ENCODE measurements around the gene GPR37. TPM values are rescaled to one million over a fixed set of nuclear protein-coding genes. Genes with fewer than 3 reads are reported as not detected.
A peak's percentile ranks its signal among the peaks of the same experiment; 100 is the strongest.

GPR37 gene
- total and polyA plus RNA-seq, 10 of the 15 experiments (the other 5 are each of a cell fraction or from before 2014, with no cell fraction given) = 0.02 TPM; not detected in 9

GRCh38 chr7:124700655-124701054 lies 64.9 kb downstream of the GPR37 start (continued):
- TF ChIP-seq, protein P1, sequence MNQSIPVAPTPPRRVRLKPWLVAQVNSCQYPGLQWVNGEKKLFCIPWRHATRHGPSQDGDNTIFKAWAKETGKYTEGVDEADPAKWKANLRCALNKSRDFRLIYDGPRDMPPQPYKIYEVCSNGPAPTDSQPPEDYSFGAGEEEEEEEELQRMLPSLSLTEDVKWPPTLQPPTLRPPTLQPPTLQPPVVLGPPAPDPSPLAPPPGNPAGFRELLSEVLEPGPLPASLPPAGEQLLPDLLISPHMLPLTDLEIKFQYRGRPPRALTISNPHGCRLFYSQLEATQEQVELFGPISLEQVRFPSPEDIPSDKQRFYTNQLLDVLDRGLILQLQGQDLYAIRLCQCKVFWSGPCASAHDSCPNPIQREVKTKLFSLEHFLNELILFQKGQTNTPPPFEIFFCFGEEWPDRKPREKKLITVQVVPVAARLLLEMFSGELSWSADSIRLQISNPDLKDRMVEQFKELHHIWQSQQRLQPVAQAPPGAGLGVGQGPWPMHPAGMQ (IDR thresholded peaks at IDR 0.05; ENCODE audit: borderline replicate concordance) = no peak

- no peak overlapping the region for H2AFZ ChIP-seq (ENCODE audit: control insufficient read depth, low read depth, low read length)
- H3K79me2 ChIP-seq (ENCODE audit: control insufficient read depth, insufficient read depth, low read length) = no peaks in the 10 kb centered on the region
- ATAC-seq (no peak), FAIRE-seq (no peak), DNase-seq (ENCODE audit: low read depth, low spot score) (no peak)
- 48% methylated on average over 3 of the region's 3 CpGs for WGBS (ENCODE audit: insufficient coverage, insufficient replicate concordance, low lambda C conversion rate, missing lambda C conversion rate)
- H4K20me1 ChIP-seq (ENCODE audit: control insufficient read depth, insufficient read depth) = no peaks in the 10 kb centered on the region
- intact Hi-C loops (cut with micrococcal nuclease; ENCODE audit: unreplicated experiment) (no loop called here), in situ Hi-C loops (cut with MboI) (no loop called here)
- H3K9ac ChIP-seq (ENCODE audit: control insufficient read depth, insufficient read depth, low read length) = no peak overlapping the region
- no peaks in the 10 kb centered on the region for H3K9me3 ChIP-seq (replicated peaks; ENCODE audit: control insufficient read depth, insufficient read depth, low read length)
- CTCF ChIA-PET = no interaction called here
- RAD21 ChIA-PET (ENCODE audit: unreplicated experiment) = no interaction called here
- POLR2A ChIA-PET = interaction anchor here (0.7 kb wide), 1 partner anchor 44 kb away, joined by 3 read pairs; no protein-coding TSS in a partner anchor
- H3K4me2 ChIP-seq (ENCODE audit: control insufficient read depth, insufficient read depth) = no peak overlapping the region
- H3K4me1 ChIP-seq (ENCODE audit: control insufficient read depth, insufficient read depth, low read length) = no peaks in the 10 kb centered on the region
- no peak overlapping the region for H3K27ac ChIP-seq (ENCODE audit: control insufficient read depth, insufficient read depth)
- SMC1A ChIA-PET (ENCODE audit: uncharacterized antibody, unreplicated experiment) = interaction anchor here (0.6 kb wide), 1 partner anchor 27 kb away, joined by 3 read pairs; no protein-coding TSS in a partner anchor
- no peaks in the 10 kb centered on the region for H3K36me3 ChIP-seq (ENCODE audit: control insufficient read depth in 2 of 2, insufficient read depth in 2 of 2, low read length in 1 of 2)
- no peaks in the 10 kb centered on the region for H3K27me3 ChIP-seq (replicated peaks in 1 of 2; ENCODE audit: control insufficient read depth in 2 of 2, insufficient read depth in 2 of 2, low read length in 1 of 2)
- BruUV-seq (replicated peaks) = no TSS peak
- TF ChIP-seq RUNX3 (IDR thresholded peaks at IDR 0.05; ENCODE audit: low read length) (no peak), STAT1 (conservative IDR thresholded peaks at IDR 0.05) (no peak), CBX3 (IDR thresholded peaks at IDR 0.05; ENCODE audit: borderline replicate concordance, low read depth) (no peak), SPI1 (IDR thresholded peaks at IDR 0.05; ENCODE audit: borderline replicate concordance, insufficient read depth, low read depth, low read length) (peak; percentile 41; the same call in 1 of the 2 replicates), ZBTB4 (CRISPR knock-in tag; IDR thresholded peaks at IDR 0.05) (no peak), FOXK2 (IDR thresholded peaks at IDR 0.05) (no peak)
- no peak overlapping the region for H3K4me3 ChIP-seq
These were observed 66.6 kb downstream of the GPR37 start for GRCh38 chr7:124698964-124699363.

Data from GM12878 (cell line).